H1 (cell line): ENCODE data around the gene PDE4DIP. TPM values are rescaled to one million over a fixed set of nuclear protein-coding genes. Genes with fewer than 3 reads are reported as not detected.
"Not testable (repeated sequence)": the region's sequence is repeated elsewhere in the genome, so short reads cannot be mapped to it uniquely, and the experiment has no call there.

Experiments
- CTCF ChIA-PET: fragments of 300-600 bp; sonication (Branson Sonifier 250); formaldehyde crosslinking; loops from one replicate; lab custom pipeline; 2021; ENCODE audit not compliant: partially characterized antibody; lab: Charles Lee
- POLR2A ChIA-PET: fragments of 300-600 bp; sonication (Branson Sonifier 250); formaldehyde crosslinking; loops from one replicate; lab custom pipeline; 2021; ENCODE audit warnings: inconsistent platforms; ENCODE audit not compliant: partially characterized antibody; lab: Charles Lee
- DNase-seq, 2 experiments: peaks; one replicate each; pipeline versions ENCODE4 v3.0.0 to v3.0.0-alpha.2; 2010 to 2022; ENCODE audit warnings: low spot score in 2 of 2, low read depth in 1 of 2, mixed read lengths in 1 of 2
- FAIRE-seq: peaks from 2 replicates; lab custom pipeline; 2011; peaks lifted over from hg19 to GRCh38; lab: Jason Lieb, UNC
- H2AFZ ChIP-seq: 2 replicates; pipeline ENCODE4 v1.8.1; 2012; ENCODE audit warnings: low read length, inconsistent platforms
- H2AK5ac ChIP-seq: 2 replicates; pipeline ENCODE4 v1.6.1; 2013; ENCODE audit warnings: low read depth, low read length
- H2BK120ac ChIP-seq: replicated peaks from 2 replicates; pipeline ENCODE3; 2013; ENCODE audit warnings: low read depth, low read length, inconsistent platforms
- H2BK12ac ChIP-seq: 2 replicates; pipeline ENCODE4 v1.6.1; 2013; ENCODE audit warnings: low read depth, low read length
- H2BK15ac ChIP-seq: 2 replicates; pipeline ENCODE4 v1.6.1; 2013; ENCODE audit warnings: low read length
- H2BK20ac ChIP-seq: 2 replicates; pipeline ENCODE4 v1.6.1; 2013; ENCODE audit warnings: low read length
- H2BK5ac ChIP-seq: 2 replicates; pipeline ENCODE4 v1.6.1; 2013; ENCODE audit warnings: low read depth, low read length
- H3K14ac ChIP-seq: 2 replicates; pipeline ENCODE4 v1.6.1; 2013; ENCODE audit warnings: inconsistent platforms; ENCODE audit not compliant: insufficient read length
- H3K18ac ChIP-seq: 2 replicates; pipeline ENCODE4 v1.6.1; 2013; ENCODE audit warnings: low read length; ENCODE audit errors: extremely low read depth
- H3K23ac ChIP-seq: 2 replicates; pipeline ENCODE4 v1.6.1; 2013; ENCODE audit warnings: inconsistent platforms; ENCODE audit not compliant: insufficient read length
- H3K23me2 ChIP-seq: 2 replicates; pipeline ENCODE4 v1.6.1; 2013; ENCODE audit warnings: low read depth, low read length
- H3K27ac ChIP-seq: 2 replicates; pipeline ENCODE4 v1.6.1; 2011; ENCODE audit warnings: low read depth, low read length, inconsistent platforms
- H3K27me3 ChIP-seq, 4 experiments: replicated peaks in 1 of 4; 1 replicate in 1 of 4; 2 replicates in 3 of 4; pipeline versions ENCODE4 v1.6.1 to v1.8.1; 2011 to 2013; ENCODE audit warnings: low read length in 3 of 4, mild to moderate bottlenecking in 3 of 4, inconsistent platforms in 2 of 4, mixed read lengths in 2 of 4, moderate library complexity in 1 of 4; ENCODE audit not compliant: control insufficient read depth in 3 of 4, insufficient read depth in 3 of 4; ENCODE audit errors: extremely low read depth in 1 of 4
- H3K36me3 ChIP-seq, 4 experiments: 2 replicates each; pipeline versions ENCODE4 v1.6.1 to v1.8.1; 2011 to 2013; ENCODE audit warnings: mild to moderate bottlenecking in 4 of 4, low read length in 3 of 4, moderate library complexity in 2 of 4, control low read depth in 1 of 4, inconsistent platforms in 1 of 4; ENCODE audit not compliant: insufficient read depth in 4 of 4, control insufficient read depth in 2 of 4
- H3K4ac ChIP-seq: replicated peaks from 2 replicates; pipeline ENCODE3; 2013; ENCODE audit warnings: low read length, low read depth, mixed read lengths, inconsistent platforms; ENCODE audit not compliant: insufficient read length
- H3K4me1 ChIP-seq, 4 experiments: replicated peaks in 1 of 4; 1 replicate in 1 of 4; 2 replicates in 3 of 4; pipeline versions ENCODE4 v1.6.1 to v1.8.1; 2011 to 2013; ENCODE audit warnings: low read length in 3 of 4, inconsistent platforms in 2 of 4, mixed read lengths in 1 of 4; ENCODE audit not compliant: insufficient read depth in 4 of 4, control insufficient read depth in 3 of 4
- H3K4me2 ChIP-seq, 2 experiments: 2 replicates each; pipeline versions ENCODE4 v1.6.1 to v1.8.1; 2011 to 2013; ENCODE audit warnings: low read depth in 2 of 2, low read length in 2 of 2, control low read depth in 1 of 2, inconsistent platforms in 1 of 2, mild to moderate bottlenecking in 1 of 2; ENCODE audit not compliant: insufficient read depth in 1 of 2
- H3K4me3 ChIP-seq, 4 experiments: fragments of 200-600, 300-600 bp in 1 of 4; sonication (generic), shearing (Covaris generic), sonication (Bioruptor Twin) in 1 of 4; 2 replicates each; pipeline versions ENCODE4 v1.5.1 to v1.8.1; 2011 to 2016; ENCODE audit warnings: low read length in 4 of 4, low read depth in 3 of 4, control low read depth in 2 of 4, inconsistent platforms in 2 of 4, mild to moderate bottlenecking in 2 of 4, mixed read lengths in 1 of 4, moderate library complexity in 1 of 4; ENCODE audit not compliant: insufficient read depth in 2 of 4; ENCODE audit errors: extremely low read depth in 1 of 4
- H3K56ac ChIP-seq: replicated peaks from 2 replicates; pipeline ENCODE3; 2013; ENCODE audit warnings: low read depth, mild to moderate bottlenecking, mixed read lengths, low read length, inconsistent platforms; ENCODE audit not compliant: insufficient read length
- H3K79me1 ChIP-seq: 2 replicates; pipeline ENCODE4 v1.6.1; 2013; ENCODE audit warnings: low read depth, low read length, control low read depth
- H3K79me2 ChIP-seq, 2 experiments: 2 replicates each; pipeline versions ENCODE4 v1.6.1 to v1.8.1; 2012 to 2013; ENCODE audit warnings: low read length in 2 of 2, mild to moderate bottlenecking in 2 of 2, inconsistent platforms in 1 of 2; ENCODE audit not compliant: insufficient read depth in 2 of 2, control insufficient read depth in 1 of 2
- H3K9ac ChIP-seq, 4 experiments: replicated peaks in 1 of 4; 1 replicate in 1 of 4; 2 replicates in 3 of 4; pipeline versions ENCODE4 v1.6.1 to v1.8.1; 2011 to 2013; ENCODE audit warnings: low read depth in 3 of 4, low read length in 3 of 4, control low read depth in 2 of 4, mild to moderate bottlenecking in 2 of 4, moderate library complexity in 2 of 4, inconsistent platforms in 1 of 4; ENCODE audit errors: extremely low read depth in 1 of 4
- H3K9me3 ChIP-seq, 2 experiments: 2 replicates each; pipeline versions ENCODE4 v1.6.1 to v1.8.1; 2012 to 2013; ENCODE audit warnings: mild to moderate bottlenecking in 2 of 2, moderate library complexity in 2 of 2, control low read depth in 1 of 2, inconsistent platforms in 1 of 2, low read depth in 1 of 2, low read length in 1 of 2, mixed read lengths in 1 of 2; ENCODE audit not compliant: insufficient read depth in 2 of 2
- H4K20me1 ChIP-seq, 2 experiments: replicated peaks in 1 of 2; 2 replicates each; pipeline versions ENCODE3 to v1.8.1; 2011 to 2013; ENCODE audit warnings: inconsistent platforms in 2 of 2, low read length in 2 of 2, mild to moderate bottlenecking in 1 of 2; ENCODE audit not compliant: insufficient read depth in 2 of 2, control insufficient read depth in 1 of 2
- H4K5ac ChIP-seq: 2 replicates; pipeline ENCODE4 v1.6.1; 2013; ENCODE audit warnings: low read length, low read depth, mixed read lengths, inconsistent platforms; ENCODE audit not compliant: insufficient read length
- H4K8ac ChIP-seq: 2 replicates; pipeline ENCODE4 v1.8.0; 2013; ENCODE audit warnings: mild to moderate bottlenecking, moderate library complexity, low read length, inconsistent platforms; ENCODE audit not compliant: insufficient read depth; ENCODE audit errors: extremely low read depth
- H4K91ac ChIP-seq: replicated peaks from 2 replicates; pipeline ENCODE3; 2013; ENCODE audit warnings: low read length, mixed read lengths, inconsistent platforms; ENCODE audit not compliant: insufficient read length
- WGBS, 2 experiments: shearing (Covaris generic) in 1 of 2; methylation state at CpG; one replicate each; pipeline versions ENCODE4 v1.1.6 to v1.1.7; 2013 to 2015; ENCODE audit warnings: low lambda C conversion rate in 2 of 2, mixed read lengths in 2 of 2, inconsistent platforms in 1 of 2, low coverage in 1 of 2, missing lambda C conversion rate in 1 of 2; ENCODE audit not compliant: insufficient replicate concordance in 2 of 2, insufficient coverage in 1 of 2, insufficient read length in 1 of 2; ENCODE audit errors: extremely low coverage in 1 of 2, missing lambda C conversion rate in 1 of 2; 5-methylcytosine and 5-hydroxymethylcytosine counted together
- long read RNA-seq, 2 experiments: library from RNA in 1 of 2; library from capped mRNA in 1 of 2; stranded (forward); transcript quantifications; one replicate each; pipeline ENCODE4 v2.0.0, GENCODE V29; 2021; ENCODE audit warnings: inconsistent platforms in 1 of 2
- polyA minus RNA-seq, 3 experiments: library from RNA; depleted of rRNA, polyadenylated mRNA; stranded (reverse); fragments of >200 nt; gene quantifications; 1 replicate in 2 of 3; 2 replicates in 1 of 3; pipeline ENCODE4 v1.2.3, GENCODE V29; 2011
- polyA plus RNA-seq, 7 experiments: library from polyadenylated mRNA; depleted of rRNA in 3 of 7; stranded (reverse) in 5 of 7; unstranded in 2 of 7; fragments of >200 nt in 5 of 7; fragments of 200-250 nt in 2 of 7; gene quantifications; 1 replicate in 5 of 7; 2 replicates in 1 of 7; 4 replicates in 1 of 7; pipeline versions ENCODE4 v1.2.1 to v1.2.3, GENCODE V29; 2011 to 2013; ENCODE audit warnings: missing spikeins in 2 of 7, mixed read lengths in 2 of 7
- total RNA-seq: library from RNA; stranded (reverse); fragmentation: NEBNext Ultra II Directional; extraction: Animal tissue kit (Norgen Biotek cat#: 25700); gene quantifications from 2 replicates; pipeline ENCODE4 v1.2.1, GENCODE V29; 2021

Gene PDE4DIP
- total RNA-seq (39.8 and 40.5 TPM in 2 replicates), polyA plus RNA-seq (2011; rRNA removed) (6.8 and 8.4 TPM in 2 replicates), polyA minus RNA-seq (2011; rRNA and poly(A)+ RNA removed) (32.2 and 39.8 TPM in 2 replicates)
- 10.4 TPM for polyA plus RNA-seq (2011; cell fraction: cytosol; rRNA removed)
- 18.7 TPM for polyA plus RNA-seq (2011; cell fraction: nucleus; rRNA removed)
- 19.6 to 30.2 TPM (median 25.2 TPM) in 4 replicates for polyA plus RNA-seq (2012, experiment 1 of 2)
- polyA plus RNA-seq (2012, experiment 2 of 2) = 1.5 TPM
- 13.5 TPM for polyA plus RNA-seq (2013, experiment 1 of 2)
- 15.2 TPM for polyA plus RNA-seq (2013, experiment 2 of 2)
- polyA minus RNA-seq (2011; cell fraction: cytosol; rRNA and poly(A)+ RNA removed) = 18.8 TPM
- polyA minus RNA-seq (2011; cell fraction: nucleus; rRNA and poly(A)+ RNA removed) = 45.3 TPM
- long read RNA-seq, experiment 1, full-length matches to known transcripts = 2 of 32 reads
- long read RNA-seq, experiment 1, partial matches to known transcripts = 16 of 32 reads
- long read RNA-seq, experiment 1, other reads (novel, unspliced or antisense) = 14 of 32 reads
- long read RNA-seq, experiment 2, full-length matches to known transcripts = 3 of 7 reads
- long read RNA-seq, experiment 2, partial matches to known transcripts = 3 of 7 reads
- long read RNA-seq, experiment 2, other reads (novel, unspliced or antisense) = 1 of 7 reads

GRCh38 chr1:148844220-148844619 lies at the start of gene PDE4DIP:
PDE4DIP (plus strand) TSS chr1:148844428; CDS start chr1:148844775, 347 bp downstream.
- H3K23ac ChIP-seq, H4K20me1 ChIP-seq, H4K8ac ChIP-seq, H2AFZ ChIP-seq, H3K4me2 ChIP-seq, DNase-seq, H3K18ac ChIP-seq, H4K91ac ChIP-seq, H3K23me2 ChIP-seq, H3K27me3 ChIP-seq, H3K4me1 ChIP-seq, CTCF ChIA-PET, H2BK20ac ChIP-seq, H3K36me3 ChIP-seq, H2BK120ac ChIP-seq, H3K14ac ChIP-seq, H3K9ac ChIP-seq, H3K79me2 ChIP-seq, FAIRE-seq, H4K5ac ChIP-seq, H3K4me3 ChIP-seq, H2BK15ac ChIP-seq, H2AK5ac ChIP-seq, H2BK5ac ChIP-seq, POLR2A ChIA-PET, H3K4ac ChIP-seq, H3K56ac ChIP-seq, H3K79me1 ChIP-seq, H3K27ac ChIP-seq, H3K9me3 ChIP-seq, H2BK12ac ChIP-seq: not testable (repeated sequence)
- WGBS, 2 experiments = 0% methylated on average over 3 of the region's 36 CpGs; no CpG with 5 or more reads in 1 of the 2 experiments
